ENCODE results near the gene DCDC1.

The DCDC1 gene

DNA sequence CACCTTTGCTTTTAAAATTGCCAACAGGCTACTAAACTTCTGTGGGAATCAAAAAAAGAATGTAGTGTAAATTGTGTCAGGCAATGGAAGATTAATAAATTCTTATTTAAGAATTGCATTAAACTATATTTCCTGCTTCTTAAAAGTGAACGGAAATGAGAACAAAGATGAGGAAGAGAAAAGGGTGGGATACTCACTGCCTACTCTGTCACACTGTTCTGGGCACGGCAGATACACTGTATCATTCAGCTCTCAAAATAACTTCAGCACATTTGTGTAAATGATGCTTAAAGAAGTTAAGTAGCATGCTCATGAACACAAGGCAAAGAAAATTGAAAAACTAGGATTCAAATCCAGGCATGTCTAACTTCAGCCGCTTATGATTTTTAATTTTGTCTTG lies 218.7 kb downstream of the DCDC1 start:
- TF ChIP-seq, protein P1, sequence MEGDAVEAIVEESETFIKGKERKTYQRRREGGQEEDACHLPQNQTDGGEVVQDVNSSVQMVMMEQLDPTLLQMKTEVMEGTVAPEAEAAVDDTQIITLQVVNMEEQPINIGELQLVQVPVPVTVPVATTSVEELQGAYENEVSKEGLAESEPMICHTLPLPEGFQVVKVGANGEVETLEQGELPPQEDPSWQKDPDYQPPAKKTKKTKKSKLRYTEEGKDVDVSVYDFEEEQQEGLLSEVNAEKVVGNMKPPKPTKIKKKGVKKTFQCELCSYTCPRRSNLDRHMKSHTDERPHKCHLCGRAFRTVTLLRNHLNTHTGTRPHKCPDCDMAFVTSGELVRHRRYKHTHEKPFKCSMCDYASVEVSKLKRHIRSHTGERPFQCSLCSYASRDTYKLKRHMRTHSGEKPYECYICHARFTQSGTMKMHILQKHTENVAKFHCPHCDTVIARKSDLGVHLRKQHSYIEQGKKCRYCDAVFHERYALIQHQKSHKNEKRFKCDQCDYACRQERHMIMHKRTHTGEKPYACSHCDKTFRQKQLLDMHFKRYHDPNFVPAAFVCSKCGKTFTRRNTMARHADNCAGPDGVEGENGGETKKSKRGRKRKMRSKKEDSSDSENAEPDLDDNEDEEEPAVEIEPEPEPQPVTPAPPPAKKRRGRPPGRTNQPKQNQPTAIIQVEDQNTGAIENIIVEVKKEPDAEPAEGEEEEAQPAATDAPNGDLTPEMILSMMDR (IDR thresholded peaks at IDR 0.05; ENCODE audit: low read depth, low read length, missing control alignments), result no peak
- in situ Hi-C loops (cut with HindIII; ENCODE audit: low sequenced_read_pairs), result no loop called here
- H3K4me3 ChIP-seq (ENCODE audit: low read depth, low read length), result no peak overlapping the region
- no peak for DNase-seq (ENCODE audit: low read depth)

DNA sequence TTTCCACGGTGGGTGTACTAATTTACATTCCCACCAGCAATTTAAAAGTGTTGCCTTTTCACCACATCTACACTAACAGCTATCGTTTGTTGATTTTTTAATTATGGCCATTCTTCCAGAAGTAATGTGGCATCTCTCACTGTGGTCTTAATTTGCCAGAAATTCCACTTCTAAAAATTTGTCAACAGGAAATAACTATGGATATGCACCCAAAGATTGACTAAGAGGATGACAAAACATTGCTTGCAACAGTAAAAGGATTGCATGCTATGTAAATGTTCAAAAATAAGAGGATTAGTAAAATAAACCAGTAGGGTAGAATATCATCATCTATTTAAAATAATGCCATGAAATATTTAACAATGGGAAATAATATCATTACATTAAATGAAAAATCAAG lies 219.5 kb downstream of the DCDC1 start:
- no peak for DNase-seq (ENCODE audit: low read depth)
- no peak overlapping the region for H3K4me3 ChIP-seq (ENCODE audit: low read depth, low read length)
- TF ChIP-seq, protein P1 (IDR thresholded peaks at IDR 0.05; ENCODE audit: low read depth, low read length, missing control alignments), result no peak
- in situ Hi-C loops (cut with HindIII; ENCODE audit: low sequenced_read_pairs), result no loop called here

DNA sequence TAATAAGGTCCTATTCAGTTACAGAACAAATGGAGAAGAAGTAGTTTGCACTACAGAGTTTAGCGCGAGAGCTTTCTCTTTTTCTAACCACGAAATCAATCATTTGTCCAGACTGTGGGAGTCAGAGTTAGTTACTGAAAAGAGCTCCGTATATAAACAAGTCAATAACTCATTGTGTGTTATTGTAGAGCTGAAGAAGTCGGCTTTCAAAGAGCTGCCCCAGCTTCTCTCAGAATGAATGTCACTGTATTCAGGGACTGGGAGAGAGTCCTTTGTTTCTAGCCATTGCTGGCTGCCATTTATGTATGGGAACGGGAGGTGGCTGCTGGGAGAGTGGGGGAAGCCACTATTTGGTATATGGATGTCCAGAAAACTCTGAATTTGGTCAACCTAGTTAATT lies 227.8 kb downstream of the DCDC1 start:
- no peak overlapping the region for H3K4me3 ChIP-seq (ENCODE audit: low read depth, low read length)
- in situ Hi-C loops (cut with HindIII; ENCODE audit: low sequenced_read_pairs), result no loop called here
- TF ChIP-seq, protein P1 (IDR thresholded peaks at IDR 0.05; ENCODE audit: low read depth, low read length, missing control alignments), result no peak
- no peak for DNase-seq (ENCODE audit: low read depth)

DNA sequence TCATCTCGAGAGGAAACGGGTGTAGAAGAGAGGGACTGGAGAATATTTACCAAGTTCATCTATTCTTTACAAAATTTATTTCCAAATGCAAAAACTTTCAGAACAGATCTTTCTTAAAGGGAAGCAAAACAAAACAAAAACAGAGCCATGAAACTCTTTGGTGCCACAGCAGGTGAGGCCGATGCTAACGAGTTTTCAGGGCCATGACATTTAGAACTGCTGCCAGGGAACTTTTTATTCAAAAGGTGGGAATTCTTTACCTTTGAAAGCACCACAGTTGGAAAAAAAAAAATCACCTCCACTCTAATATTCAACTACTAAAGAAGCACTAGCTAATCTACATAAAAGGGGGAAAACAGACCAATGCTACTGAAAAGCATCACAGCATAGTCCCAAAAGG lies 230.1 kb downstream of the DCDC1 start:
- no peak overlapping the region for H3K4me3 ChIP-seq (ENCODE audit: low read depth, low read length)
- no peak for DNase-seq (ENCODE audit: low read depth)
- in situ Hi-C loops (cut with HindIII; ENCODE audit: low sequenced_read_pairs), result no loop called here
- TF ChIP-seq, protein P1 (IDR thresholded peaks at IDR 0.05; ENCODE audit: low read depth, low read length, missing control alignments), result no peak

DNA sequence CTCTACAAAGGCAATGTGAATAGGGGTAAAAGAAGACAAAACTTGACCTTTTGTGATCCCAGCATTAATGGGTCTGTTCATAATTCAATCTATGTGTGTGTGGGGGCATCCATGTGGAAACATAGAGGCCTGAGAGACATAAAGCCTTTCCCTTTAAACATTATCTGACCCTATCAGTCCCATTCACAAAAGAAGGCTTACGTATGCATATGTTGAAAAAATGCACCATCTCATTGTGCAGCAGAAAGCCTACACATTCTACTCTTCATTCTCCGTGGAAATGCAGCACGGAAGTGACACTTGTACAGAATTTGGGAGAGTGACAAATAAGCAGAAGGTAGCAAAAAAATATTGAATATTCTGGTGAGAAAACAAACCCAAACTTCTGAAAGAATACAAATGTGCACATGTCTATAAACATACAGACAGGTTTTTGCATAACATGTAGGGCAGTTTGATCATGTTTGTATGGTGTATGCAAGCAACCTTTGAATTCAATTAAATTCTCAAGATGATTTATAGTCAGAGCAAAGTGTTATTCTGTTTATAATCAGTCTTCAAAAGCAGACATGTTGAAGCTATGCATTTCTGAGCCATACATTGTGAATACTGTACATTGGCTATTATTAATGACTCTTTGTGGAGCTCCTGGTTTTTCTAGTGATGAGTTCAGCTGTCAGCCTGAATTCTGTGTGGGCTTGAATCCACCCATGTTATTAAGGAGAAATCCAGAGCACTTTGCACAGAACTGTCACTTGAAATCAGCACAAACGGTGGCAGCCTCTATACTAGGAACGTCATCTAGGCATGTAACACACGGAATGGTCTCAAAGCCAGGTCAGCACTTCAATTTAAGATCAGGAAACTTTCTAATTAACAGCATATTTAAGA lies 236.8 kb downstream of the DCDC1 start:
- in situ Hi-C loops (cut with HindIII; ENCODE audit: low sequenced_read_pairs), result no loop called here
- TF ChIP-seq, protein P1 (IDR thresholded peaks at IDR 0.05; ENCODE audit: low read depth, low read length, missing control alignments), result no peak
- no peak for DNase-seq (ENCODE audit: low read depth)
- no peak overlapping the region for H3K4me3 ChIP-seq (ENCODE audit: low read depth, low read length)

DNA sequence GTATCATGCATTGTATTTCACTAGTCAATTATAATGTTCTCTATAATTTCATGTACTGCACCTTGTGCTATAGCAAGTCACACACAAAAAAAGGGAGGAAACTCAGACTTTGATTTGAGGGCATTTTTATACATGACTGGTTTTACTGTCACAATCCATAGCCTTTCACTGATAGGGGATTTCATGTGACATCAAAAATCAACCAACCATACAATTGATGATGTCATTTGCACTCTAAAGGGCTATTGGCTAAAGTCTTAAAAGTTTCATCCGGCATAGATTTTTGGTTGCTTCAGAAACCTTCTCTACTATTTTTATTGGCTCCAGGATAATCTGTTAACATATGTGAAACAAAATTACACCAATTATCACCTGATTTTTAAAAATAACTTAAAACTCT lies 237.8 kb downstream of the DCDC1 start:
- in situ Hi-C loops (cut with HindIII; ENCODE audit: low sequenced_read_pairs), result no loop called here
- DNase-seq (ENCODE audit: low read depth), result no peak
- H3K4me3 ChIP-seq (ENCODE audit: low read depth, low read length), result no peak overlapping the region
- TF ChIP-seq, protein P1 (IDR thresholded peaks at IDR 0.05; ENCODE audit: low read depth, low read length, missing control alignments), result no peak

All from astrocyte of the cerebellum (primary cell).